WTC11 (cell line): ENCODE measurements around the gene IL24.

Source experiments
- ATF1 ChIP-seq: sonication (generic); formaldehyde crosslinking; IDR thresholded peaks from 2 replicates; pipeline ENCODE4 v1.8.1; 2023; ENCODE audit warnings: mild to moderate bottlenecking, moderate library complexity, missing genetic modification reagents
- CTCF ChIP-seq: fragments of 200-600 bp; IDR thresholded peaks from 2 replicates; pipeline ENCODE4 v1.8.0; 2022; ENCODE audit warnings: antibody characterized with exemption
- MAX ChIP-seq: sonication (generic); formaldehyde crosslinking; IDR thresholded peaks from 2 replicates; pipeline ENCODE4 v1.8.0; 2022; ENCODE audit warnings: mild to moderate bottlenecking, missing genetic modification reagents

GRCh38 chr1:206863266-206863665, 34.0 kb upstream of the IL24 start:
- TF ChIP-seq CTCF = no peak
- no peak for TF ChIP-seq MAX (CRISPR knock-in tag)
- no peak for TF ChIP-seq ATF1 (CRISPR knock-in tag)
